Neuronal stem cell (in vitro differentiated cells): ENCODE data around the gene PHETA1.

ENCODE experiments used
- DNase-seq: peaks from one replicate; pipeline ENCODE4 v3.0.0-alpha.2; 2013; ENCODE audit warnings: low spot score
- H2AFZ ChIP-seq: one replicate; pipeline ENCODE4 v1.6.1; 2013; ENCODE audit warnings: mild to moderate bottlenecking, low read length, inconsistent platforms
- H2AK5ac ChIP-seq: 2 replicates; pipeline ENCODE4 v1.6.1; 2013; ENCODE audit warnings: low read depth, mild to moderate bottlenecking, inconsistent platforms, low read length, moderate library complexity, mixed read lengths
- H2BK120ac ChIP-seq: 2 replicates; pipeline ENCODE4 v1.6.1; 2013; ENCODE audit warnings: low read depth, mild to moderate bottlenecking, inconsistent platforms, low read length, moderate library complexity, mixed read lengths
- H2BK12ac ChIP-seq: one replicate; pipeline ENCODE4 v1.6.1; 2013; ENCODE audit warnings: low read length, inconsistent platforms
- H2BK15ac ChIP-seq: 2 replicates; pipeline ENCODE4 v1.6.1; 2013; ENCODE audit warnings: mild to moderate bottlenecking, low read length, inconsistent platforms, mixed read lengths
- H2BK5ac ChIP-seq: one replicate; pipeline ENCODE4 v1.6.1; 2013; ENCODE audit warnings: inconsistent platforms, mild to moderate bottlenecking, low read length, moderate library complexity
- H3K14ac ChIP-seq: one replicate; pipeline ENCODE4 v1.6.1; 2013; ENCODE audit warnings: low read length, inconsistent platforms
- H3K18ac ChIP-seq: 2 replicates; pipeline ENCODE4 v1.6.1; 2013; ENCODE audit warnings: low read length, inconsistent platforms
- H3K23ac ChIP-seq: 2 replicates; pipeline ENCODE4 v1.6.1; 2013; ENCODE audit warnings: low read depth, mild to moderate bottlenecking, mixed read lengths, low read length, inconsistent platforms; ENCODE audit not compliant: poor library complexity
- H3K27ac ChIP-seq: replicated peaks from 3 replicates; pipeline ENCODE4 v1.5.1; 2013; ENCODE audit warnings: low read length, inconsistent platforms
- H3K27me3 ChIP-seq, 3 experiments: 2 replicates each; pipeline ENCODE4 v1.6.1; 2013; ENCODE audit warnings: low read length in 3 of 3, mild to moderate bottlenecking in 2 of 3, inconsistent platforms in 1 of 3, low read depth in 1 of 3, mixed read lengths in 1 of 3, moderate library complexity in 1 of 3; ENCODE audit not compliant: control insufficient read depth in 3 of 3, insufficient read depth in 3 of 3
- H3K36me3 ChIP-seq, 2 donors: replicated peaks in 1 of 2; 2 replicates each; pipeline ENCODE4 v1.6.1; 2013; ENCODE audit warnings: low read length in 2 of 2; ENCODE audit not compliant: control insufficient read depth in 2 of 2, insufficient read depth in 2 of 2
- H3K4ac ChIP-seq: 2 replicates; pipeline ENCODE4 v1.6.1; 2013; ENCODE audit warnings: inconsistent platforms, mild to moderate bottlenecking, low read length, moderate library complexity
- H3K4me1 ChIP-seq, 2 donors: 1 replicate in 1 of 2; 2 replicates in 1 of 2; pipeline ENCODE4 v1.6.1; 2013; ENCODE audit warnings: low read length in 2 of 2, low read depth in 1 of 2; ENCODE audit not compliant: control insufficient read depth in 2 of 2, insufficient read depth in 1 of 2
- H3K4me2 ChIP-seq: one replicate; pipeline ENCODE4 v1.6.1; 2013; ENCODE audit warnings: mild to moderate bottlenecking, low read length, inconsistent platforms; ENCODE audit not compliant: insufficient read depth, poor library complexity, severe bottlenecking
- H3K4me3 ChIP-seq, 2 donors: 2 replicates each; pipeline ENCODE4 v1.5.1; 2013; ENCODE audit warnings: low read length in 2 of 2, mild to moderate bottlenecking in 2 of 2, inconsistent platforms in 1 of 2, moderate library complexity in 1 of 2
- H3K79me1 ChIP-seq: one replicate; pipeline ENCODE4 v1.6.1; 2013; ENCODE audit warnings: low read depth, mild to moderate bottlenecking, inconsistent platforms, low read length, moderate library complexity
- H3K9ac ChIP-seq: one replicate; pipeline ENCODE4 v1.6.1; 2013; ENCODE audit warnings: mild to moderate bottlenecking, low read depth, low read length, inconsistent platforms; ENCODE audit not compliant: poor library complexity
- H3K9me3 ChIP-seq, 2 donors: replicated peaks in 1 of 2; 2 replicates each; pipeline versions ENCODE3 to v1.6.1; 2013; ENCODE audit warnings: low read length in 2 of 2, mild to moderate bottlenecking in 2 of 2, inconsistent platforms in 1 of 2, low read depth in 1 of 2, mixed read lengths in 1 of 2, moderate library complexity in 1 of 2; ENCODE audit not compliant: control insufficient read depth in 2 of 2, insufficient read depth in 1 of 2
- H4K8ac ChIP-seq: one replicate; pipeline ENCODE4 v1.6.1; 2013; ENCODE audit warnings: low read depth, mild to moderate bottlenecking, inconsistent platforms, low read length, moderate library complexity
- H4K91ac ChIP-seq: one replicate; pipeline ENCODE4 v1.6.1; 2013; ENCODE audit warnings: low read length, low read depth, mild to moderate bottlenecking, inconsistent platforms; ENCODE audit not compliant: poor library complexity
- WGBS, 2 donors: extraction: QIAGEN DNeasy Blood & Tissue Kit; methylation state at CpG; one replicate each; pipeline ENCODE4 v1.1.7; 2013; ENCODE audit warnings: missing lambda C conversion rate in 2 of 2, mixed read lengths in 1 of 2; ENCODE audit not compliant: insufficient read length in 2 of 2, insufficient replicate concordance in 1 of 2; ENCODE audit errors: extremely low coverage in 2 of 2; 5-methylcytosine and 5-hydroxymethylcytosine counted together

The PHETA1 gene

DNA sequence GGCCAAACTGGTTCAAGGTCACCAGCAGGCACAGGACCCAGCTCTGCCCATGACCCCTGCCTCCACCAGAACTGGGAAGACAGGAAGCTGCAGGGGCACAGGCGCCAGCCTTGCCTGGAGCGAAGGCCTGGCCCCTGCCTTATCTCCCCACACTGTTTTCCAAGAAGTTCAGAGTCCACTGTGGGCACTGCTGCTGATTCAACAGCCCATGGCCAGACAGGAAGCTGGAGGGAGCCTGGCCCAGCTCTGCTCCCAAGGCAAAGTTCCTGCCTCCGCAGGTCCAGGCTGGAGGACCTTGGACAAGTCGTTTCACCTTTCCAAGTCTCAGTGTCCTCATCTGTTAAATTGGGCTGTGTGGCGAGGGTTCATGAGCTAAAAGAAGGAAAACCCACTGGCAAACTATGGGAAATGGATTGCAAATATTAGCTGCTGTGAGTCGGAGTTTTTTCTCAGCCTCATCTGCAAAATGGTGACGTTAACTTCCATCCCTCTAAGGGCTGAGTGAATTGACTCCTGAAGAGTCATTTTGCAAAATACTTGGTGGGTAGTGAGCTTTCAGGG, 1.2 kb downstream of the PHETA1 start:
- peaks cover 7 to 9% of the 10 kb centered on the region in 2 donors for H3K4me1 ChIP-seq
- H3K4me2 ChIP-seq, result peak overlapping the region; percentile 99
- peak overlapping the region; percentile 53 for H3K23ac ChIP-seq
- no peak overlapping the region for H2BK5ac ChIP-seq
- peaks cover 6% of the 10 kb centered on the region for H3K79me1 ChIP-seq
- H3K27me3 ChIP-seq, result no peaks in the 10 kb centered on the region
- no peak overlapping the region for H3K4ac ChIP-seq
- H3K14ac ChIP-seq, result no peak overlapping the region
- no peak overlapping the region for H3K27ac ChIP-seq
- H2AK5ac ChIP-seq, result peak overlapping the region; percentile 73
- WGBS, 2 donors, result no CpG with 5 or more reads among the region's 7 CpGs
- H2BK15ac ChIP-seq, result no peak overlapping the region
- H4K8ac ChIP-seq, result no peak overlapping the region
- H3K18ac ChIP-seq, result no peak overlapping the region
- H3K9me3 ChIP-seq, result no peaks in the 10 kb centered on the region
- no peak overlapping the region for H2AFZ ChIP-seq
- H2BK12ac ChIP-seq, result no peak overlapping the region
- no peak overlapping the region for H2BK120ac ChIP-seq
- peak overlapping the region; percentile 98 for H3K9ac ChIP-seq
- no peak for DNase-seq
- H3K4me3 ChIP-seq, result peak overlapping the region; percentile 17 to 95
- peaks cover 12 to 27% of the 10 kb centered on the region in 2 donors for H3K36me3 ChIP-seq
- H4K91ac ChIP-seq, result no peak overlapping the region

DNA sequence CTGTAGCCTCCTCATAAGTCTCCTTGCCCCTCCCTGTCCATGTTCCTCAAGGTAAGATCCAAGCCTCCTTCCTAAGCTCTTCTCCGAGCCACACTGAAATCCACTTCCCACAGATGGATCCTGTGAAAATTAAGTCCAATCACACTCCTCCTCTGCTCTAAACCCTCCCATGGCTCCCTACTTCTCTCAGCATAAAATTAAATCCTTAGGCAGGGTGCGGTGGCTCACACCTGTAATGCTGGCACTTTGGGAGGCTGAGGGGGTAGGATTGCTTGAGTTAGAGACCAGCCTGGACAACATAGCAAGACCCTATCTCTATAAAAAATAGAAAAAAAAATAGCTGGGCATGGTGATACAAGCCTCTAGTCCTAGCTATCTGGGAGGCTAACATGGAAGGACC, 2.3 kb downstream of the PHETA1 start:
- H3K36me3 ChIP-seq, result peaks cover 21 to 34% of the 10 kb centered on the region in 2 donors
- no peak overlapping the region for H4K8ac ChIP-seq
- no peak overlapping the region for H3K18ac ChIP-seq
- no peaks in the 10 kb centered on the region for H3K27me3 ChIP-seq
- DNase-seq, result no peak
- H3K4ac ChIP-seq, result no peak overlapping the region
- WGBS, 2 donors, result no CpG with 5 or more reads among the region's 2 CpGs
- no peak overlapping the region for H3K4me3 ChIP-seq
- H2BK15ac ChIP-seq, result no peak overlapping the region
- peaks cover 7 to 9% of the 10 kb centered on the region in 2 donors for H3K4me1 ChIP-seq
- H3K9ac ChIP-seq, result no peak overlapping the region
- no peak overlapping the region for H2AFZ ChIP-seq
- H3K9me3 ChIP-seq, result no peaks in the 10 kb centered on the region
- no peak overlapping the region for H2BK120ac ChIP-seq
- no peak overlapping the region for H2AK5ac ChIP-seq
- H4K91ac ChIP-seq, result no peak overlapping the region
- H3K23ac ChIP-seq, result no peak overlapping the region
- no peak overlapping the region for H2BK12ac ChIP-seq
- no peak overlapping the region for H3K14ac ChIP-seq
- H3K27ac ChIP-seq, result no peak overlapping the region
- no peak overlapping the region for H3K4me2 ChIP-seq
- H2BK5ac ChIP-seq, result no peak overlapping the region
- peaks cover 7% of the 10 kb centered on the region for H3K79me1 ChIP-seq

DNA sequence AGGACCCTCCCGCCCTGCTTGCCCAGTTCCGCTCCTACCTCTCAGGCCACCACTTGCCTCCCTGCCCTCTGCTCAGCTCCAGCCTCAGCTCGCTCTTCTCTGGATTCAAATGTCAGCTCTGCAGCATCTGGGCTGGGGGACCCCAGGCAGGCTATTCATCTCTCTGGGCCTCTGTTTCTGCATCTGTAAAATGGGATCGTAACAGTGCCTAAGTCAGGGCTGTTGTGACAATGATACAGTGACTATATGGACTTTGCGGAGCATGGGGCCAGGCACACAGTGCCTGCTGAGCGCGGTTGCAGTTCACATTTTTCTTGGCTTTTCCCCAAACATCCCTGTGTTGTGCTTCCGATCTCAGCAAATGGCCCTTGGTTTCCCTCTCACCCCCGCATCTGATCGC, 2.8 kb downstream of the PHETA1 start:
- WGBS, 2 donors, result no CpG with 5 or more reads among the region's 10 CpGs
- H3K14ac ChIP-seq, result peak overlapping the region; percentile 71
- H3K4me2 ChIP-seq, result no peak overlapping the region
- H3K4me3 ChIP-seq, result no peak overlapping the region
- no peak overlapping the region for H2BK120ac ChIP-seq
- no peak overlapping the region for H3K4ac ChIP-seq
- peak overlapping the region; percentile 37 for H3K9ac ChIP-seq
- H2BK15ac ChIP-seq, result no peak overlapping the region
- H2AK5ac ChIP-seq, result no peak overlapping the region
- H3K27me3 ChIP-seq, result no peaks in the 10 kb centered on the region
- H3K18ac ChIP-seq, result no peak overlapping the region
- peak overlapping the region; percentile 17 for H4K8ac ChIP-seq
- H2BK5ac ChIP-seq, result no peak overlapping the region
- H3K36me3 ChIP-seq, result peaks cover 21 to 34% of the 10 kb centered on the region in 2 donors
- peaks cover 7% of the 10 kb centered on the region for H3K79me1 ChIP-seq
- H3K9me3 ChIP-seq, result no peaks in the 10 kb centered on the region
- peaks cover 7 to 9% of the 10 kb centered on the region in 2 donors for H3K4me1 ChIP-seq
- H2AFZ ChIP-seq, result no peak overlapping the region
- H2BK12ac ChIP-seq, result no peak overlapping the region
- no peak for DNase-seq
- H3K27ac ChIP-seq, result no peak overlapping the region
- no peak overlapping the region for H4K91ac ChIP-seq
- no peak overlapping the region for H3K23ac ChIP-seq

DNA sequence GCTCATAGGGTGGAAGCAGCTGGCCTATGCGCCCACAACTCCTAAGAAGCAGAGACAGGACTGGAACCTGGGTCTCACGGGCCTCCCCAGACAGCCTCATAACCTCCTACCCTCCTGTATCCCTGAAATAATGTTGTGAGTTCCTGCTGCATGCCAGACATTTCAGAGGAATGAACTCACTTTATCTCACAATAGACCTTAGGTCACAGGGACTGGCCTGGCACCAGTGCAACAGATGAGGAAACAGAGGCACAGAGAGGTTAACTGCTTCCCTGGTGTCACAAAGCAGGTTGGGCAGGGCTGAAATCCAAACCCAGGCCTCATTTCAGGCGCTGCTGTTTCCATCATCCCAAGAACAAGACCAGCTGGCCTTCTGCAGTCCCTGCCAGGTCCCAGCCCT, 5.3 kb downstream of the PHETA1 start:
- Histone ChIP-seq H3K4ac (no peak overlapping the region), H3K9me3 (no peaks in the 10 kb centered on the region), H3K27me3 (no peaks in the 10 kb centered on the region), H3K18ac (no peak overlapping the region), H3K79me1 (peaks cover 7% of the 10 kb centered on the region), H4K91ac (no peak overlapping the region), H3K36me3 (peaks cover 21 to 34% of the 10 kb centered on the region in 2 donors), H2AFZ (no peak overlapping the region), H2AK5ac (no peak overlapping the region), H3K4me1 (peaks cover 6 to 9% of the 10 kb centered on the region in 2 donors), H2BK5ac (no peak overlapping the region), H2BK12ac (no peak overlapping the region), H3K14ac (no peak overlapping the region), H2BK15ac (no peak overlapping the region), H3K27ac (no peak overlapping the region), H4K8ac (no peak overlapping the region), H3K4me3 (no peak overlapping the region), H3K23ac (peak overlapping the region; percentile 59), H2BK120ac (no peak overlapping the region), H3K4me2 (no peak overlapping the region), H3K9ac (no peak overlapping the region)
- no peak for DNase-seq
- WGBS, 2 donors, result no CpG with 5 or more reads among the region's 3 CpGs
